ENCODE measurements around the gene SLC38A2.

Gene SLC38A2

DNA sequence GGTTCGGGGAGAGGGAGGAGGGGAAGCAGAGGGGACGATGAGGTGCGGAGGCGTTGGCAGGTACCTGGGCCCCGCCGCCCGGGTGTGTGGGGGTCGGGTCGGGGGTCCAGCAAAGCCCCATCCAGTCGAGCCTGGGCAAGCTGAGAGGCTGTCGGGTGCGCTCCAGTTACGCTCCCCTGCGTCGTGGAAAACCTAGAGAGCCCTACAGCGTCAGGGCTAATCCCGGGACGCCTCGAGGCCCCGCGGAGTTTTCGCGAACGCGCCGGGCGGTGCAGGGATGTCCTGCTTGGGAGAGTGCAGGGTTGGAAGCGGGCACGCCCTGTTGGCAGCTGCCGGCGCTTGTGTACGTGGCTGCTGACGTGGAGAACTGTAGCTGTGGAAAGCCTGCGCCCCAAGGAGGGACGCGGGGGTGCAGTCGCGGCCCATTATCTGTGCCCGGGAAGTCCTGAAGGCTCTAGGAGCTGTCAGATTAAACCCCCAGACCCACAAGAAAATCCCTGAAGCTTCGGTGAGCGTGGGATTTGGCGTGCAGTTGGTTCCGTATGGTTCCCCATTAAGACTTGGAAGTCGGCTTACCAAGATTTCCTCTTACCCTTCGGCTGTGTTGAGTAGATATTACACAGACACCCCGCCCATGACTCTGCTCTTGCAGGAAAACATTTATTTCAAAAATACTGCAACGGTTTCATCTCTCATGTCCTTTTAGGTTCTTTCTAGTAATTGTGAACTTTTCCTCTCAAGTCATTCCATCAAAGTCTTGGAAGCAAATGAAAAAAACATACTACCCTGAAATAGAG is 11.3 kb upstream of the SLC38A2 start (continued):
- TF ChIP-seq, protein P1, sequence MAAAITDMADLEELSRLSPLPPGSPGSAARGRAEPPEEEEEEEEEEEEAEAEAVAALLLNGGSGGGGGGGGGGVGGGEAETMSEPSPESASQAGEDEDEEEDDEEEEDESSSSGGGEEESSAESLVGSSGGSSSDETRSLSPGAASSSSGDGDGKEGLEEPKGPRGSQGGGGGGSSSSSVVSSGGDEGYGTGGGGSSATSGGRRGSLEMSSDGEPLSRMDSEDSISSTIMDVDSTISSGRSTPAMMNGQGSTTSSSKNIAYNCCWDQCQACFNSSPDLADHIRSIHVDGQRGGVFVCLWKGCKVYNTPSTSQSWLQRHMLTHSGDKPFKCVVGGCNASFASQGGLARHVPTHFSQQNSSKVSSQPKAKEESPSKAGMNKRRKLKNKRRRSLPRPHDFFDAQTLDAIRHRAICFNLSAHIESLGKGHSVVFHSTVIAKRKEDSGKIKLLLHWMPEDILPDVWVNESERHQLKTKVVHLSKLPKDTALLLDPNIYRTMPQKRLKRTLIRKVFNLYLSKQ (tag by site-specific recombination; IDR thresholded peaks at IDR 0.05; ENCODE audit: borderline replicate concordance), result 0 out of 2 replicates have a peak, but pooled peaks have one; percentile 39
- TF ChIP-seq ZFP69B (tag by site-specific recombination; IDR thresholded peaks at IDR 0.05) (peak; percentile 81), TCF7L2 (IDR thresholded peaks at IDR 0.05; ENCODE audit: borderline replicate concordance, low read depth, low read length) (no peak), ZNF335 (tag by site-specific recombination; conservative IDR thresholded peaks at IDR 0.05) (peak; percentile 91), KLF10 (tag by site-specific recombination; IDR thresholded peaks at IDR 0.05) (peak; percentile 5), KLF7 (tag by site-specific recombination; IDR thresholded peaks at IDR 0.05; ENCODE audit: borderline replicate concordance) (0 out of 2 replicates have a peak, but pooled peaks have one; percentile 48), ZNF394 (tag by site-specific recombination; IDR thresholded peaks at IDR 0.05; ENCODE audit: borderline replicate concordance) (peak; percentile 60; the same call in 1 of the 2 replicates), GLI2 (tag by site-specific recombination; IDR thresholded peaks at IDR 0.05; ENCODE audit: borderline replicate concordance, low read depth) (no peak), ZNF768 (tag by site-specific recombination; IDR thresholded peaks at IDR 0.05) (no peak), FEZF1 (tag by site-specific recombination; IDR thresholded peaks at IDR 0.05) (no peak), ZNF366 (tag by site-specific recombination; conservative IDR thresholded peaks at IDR 0.05) (no peak; the same call in 1 of the 2 replicates), ZNF600 (tag by site-specific recombination; IDR thresholded peaks at IDR 0.05) (no peak), ZNF707 (tag by site-specific recombination; IDR thresholded peaks at IDR 0.05) (no peak), ZBTB21 (tag by site-specific recombination; IDR thresholded peaks at IDR 0.05) (0 out of 2 replicates have a peak, but pooled peaks have one; percentile 31), ZNF174 (tag by site-specific recombination; IDR thresholded peaks at IDR 0.05) (no peak), ZNF311 (tag by site-specific recombination; IDR thresholded peaks at IDR 0.05; ENCODE audit: borderline replicate concordance) (no peak), ZNF274 (IDR thresholded peaks at IDR 0.05; ENCODE audit: low read length) (no peak), ZNF274 (tag by site-specific recombination; IDR thresholded peaks at IDR 0.05; ENCODE audit: borderline replicate concordance) (no peak), ZNF324 (tag by site-specific recombination; IDR thresholded peaks at IDR 0.05) (peak; percentile 24; the same call in 1 of the 2 replicates), KLF16 (tag by site-specific recombination; IDR thresholded peaks at IDR 0.05) (peak; percentile 73; the same call in 1 of the 2 replicates), ZBTB48 (tag by site-specific recombination; IDR thresholded peaks at IDR 0.05) (peak; percentile 88), ZNF501 (tag by site-specific recombination; IDR thresholded peaks at IDR 0.05) (peak; percentile 98), ZNF830 (tag by site-specific recombination; IDR thresholded peaks at IDR 0.05; ENCODE audit: low read depth) (no peak)
- TF ChIP-seq, protein P2, sequence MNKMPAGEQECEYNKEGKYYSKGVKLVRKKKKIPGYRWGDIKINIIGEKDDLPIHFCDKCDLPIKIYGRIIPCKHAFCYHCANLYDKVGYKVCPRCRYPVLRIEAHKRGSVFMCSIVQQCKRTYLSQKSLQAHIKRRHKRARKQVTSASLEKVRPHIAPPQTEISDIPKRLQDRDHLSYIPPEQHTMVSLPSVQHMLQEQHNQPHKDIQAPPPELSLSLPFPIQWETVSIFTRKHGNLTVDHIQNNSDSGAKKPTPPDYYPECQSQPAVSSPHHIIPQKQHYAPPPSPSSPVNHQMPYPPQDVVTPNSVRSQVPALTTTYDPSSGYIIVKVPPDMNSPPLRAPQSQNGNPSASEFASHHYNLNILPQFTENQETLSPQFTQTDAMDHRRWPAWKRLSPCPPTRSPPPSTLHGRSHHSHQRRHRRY (tag by site-specific recombination; IDR thresholded peaks at IDR 0.05), result no peak
- TF ChIP-seq, protein P3, sequence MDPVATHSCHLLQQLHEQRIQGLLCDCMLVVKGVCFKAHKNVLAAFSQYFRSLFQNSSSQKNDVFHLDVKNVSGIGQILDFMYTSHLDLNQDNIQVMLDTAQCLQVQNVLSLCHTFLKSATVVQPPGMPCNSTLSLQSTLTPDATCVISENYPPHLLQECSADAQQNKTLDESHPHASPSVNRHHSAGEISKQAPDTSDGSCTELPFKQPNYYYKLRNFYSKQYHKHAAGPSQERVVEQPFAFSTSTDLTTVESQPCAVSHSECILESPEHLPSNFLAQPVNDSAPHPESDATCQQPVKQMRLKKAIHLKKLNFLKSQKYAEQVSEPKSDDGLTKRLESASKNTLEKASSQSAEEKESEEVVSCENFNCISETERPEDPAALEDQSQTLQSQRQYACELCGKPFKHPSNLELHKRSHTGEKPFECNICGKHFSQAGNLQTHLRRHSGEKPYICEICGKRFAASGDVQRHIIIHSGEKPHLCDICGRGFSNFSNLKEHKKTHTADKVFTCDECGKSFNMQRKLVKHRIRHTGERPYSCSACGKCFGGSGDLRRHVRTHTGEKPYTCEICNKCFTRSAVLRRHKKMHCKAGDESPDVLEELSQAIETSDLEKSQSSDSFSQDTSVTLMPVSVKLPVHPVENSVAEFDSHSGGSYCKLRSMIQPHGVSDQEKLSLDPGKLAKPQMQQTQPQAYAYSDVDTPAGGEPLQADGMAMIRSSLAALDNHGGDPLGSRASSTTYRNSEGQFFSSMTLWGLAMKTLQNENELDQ (tag by site-specific recombination; IDR thresholded peaks at IDR 0.05; ENCODE audit: low read depth), result no peak
- TF ChIP-seq, protein P4, sequence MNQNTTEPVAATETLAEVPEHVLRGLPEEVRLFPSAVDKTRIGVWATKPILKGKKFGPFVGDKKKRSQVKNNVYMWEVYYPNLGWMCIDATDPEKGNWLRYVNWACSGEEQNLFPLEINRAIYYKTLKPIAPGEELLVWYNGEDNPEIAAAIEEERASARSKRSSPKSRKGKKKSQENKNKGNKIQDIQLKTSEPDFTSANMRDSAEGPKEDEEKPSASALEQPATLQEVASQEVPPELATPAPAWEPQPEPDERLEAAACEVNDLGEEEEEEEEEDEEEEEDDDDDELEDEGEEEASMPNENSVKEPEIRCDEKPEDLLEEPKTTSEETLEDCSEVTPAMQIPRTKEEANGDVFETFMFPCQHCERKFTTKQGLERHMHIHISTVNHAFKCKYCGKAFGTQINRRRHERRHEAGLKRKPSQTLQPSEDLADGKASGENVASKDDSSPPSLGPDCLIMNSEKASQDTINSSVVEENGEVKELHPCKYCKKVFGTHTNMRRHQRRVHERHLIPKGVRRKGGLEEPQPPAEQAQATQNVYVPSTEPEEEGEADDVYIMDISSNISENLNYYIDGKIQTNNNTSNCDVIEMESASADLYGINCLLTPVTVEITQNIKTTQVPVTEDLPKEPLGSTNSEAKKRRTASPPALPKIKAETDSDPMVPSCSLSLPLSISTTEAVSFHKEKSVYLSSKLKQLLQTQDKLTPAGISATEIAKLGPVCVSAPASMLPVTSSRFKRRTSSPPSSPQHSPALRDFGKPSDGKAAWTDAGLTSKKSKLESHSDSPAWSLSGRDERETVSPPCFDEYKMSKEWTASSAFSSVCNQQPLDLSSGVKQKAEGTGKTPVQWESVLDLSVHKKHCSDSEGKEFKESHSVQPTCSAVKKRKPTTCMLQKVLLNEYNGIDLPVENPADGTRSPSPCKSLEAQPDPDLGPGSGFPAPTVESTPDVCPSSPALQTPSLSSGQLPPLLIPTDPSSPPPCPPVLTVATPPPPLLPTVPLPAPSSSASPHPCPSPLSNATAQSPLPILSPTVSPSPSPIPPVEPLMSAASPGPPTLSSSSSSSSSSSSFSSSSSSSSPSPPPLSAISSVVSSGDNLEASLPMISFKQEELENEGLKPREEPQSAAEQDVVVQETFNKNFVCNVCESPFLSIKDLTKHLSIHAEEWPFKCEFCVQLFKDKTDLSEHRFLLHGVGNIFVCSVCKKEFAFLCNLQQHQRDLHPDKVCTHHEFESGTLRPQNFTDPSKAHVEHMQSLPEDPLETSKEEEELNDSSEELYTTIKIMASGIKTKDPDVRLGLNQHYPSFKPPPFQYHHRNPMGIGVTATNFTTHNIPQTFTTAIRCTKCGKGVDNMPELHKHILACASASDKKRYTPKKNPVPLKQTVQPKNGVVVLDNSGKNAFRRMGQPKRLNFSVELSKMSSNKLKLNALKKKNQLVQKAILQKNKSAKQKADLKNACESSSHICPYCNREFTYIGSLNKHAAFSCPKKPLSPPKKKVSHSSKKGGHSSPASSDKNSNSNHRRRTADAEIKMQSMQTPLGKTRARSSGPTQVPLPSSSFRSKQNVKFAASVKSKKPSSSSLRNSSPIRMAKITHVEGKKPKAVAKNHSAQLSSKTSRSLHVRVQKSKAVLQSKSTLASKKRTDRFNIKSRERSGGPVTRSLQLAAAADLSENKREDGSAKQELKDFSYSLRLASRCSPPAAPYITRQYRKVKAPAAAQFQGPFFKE (tag by site-specific recombination; IDR thresholded peaks at IDR 0.05; ENCODE audit: borderline replicate concordance), result no peak
- TF ChIP-seq, protein P5, sequence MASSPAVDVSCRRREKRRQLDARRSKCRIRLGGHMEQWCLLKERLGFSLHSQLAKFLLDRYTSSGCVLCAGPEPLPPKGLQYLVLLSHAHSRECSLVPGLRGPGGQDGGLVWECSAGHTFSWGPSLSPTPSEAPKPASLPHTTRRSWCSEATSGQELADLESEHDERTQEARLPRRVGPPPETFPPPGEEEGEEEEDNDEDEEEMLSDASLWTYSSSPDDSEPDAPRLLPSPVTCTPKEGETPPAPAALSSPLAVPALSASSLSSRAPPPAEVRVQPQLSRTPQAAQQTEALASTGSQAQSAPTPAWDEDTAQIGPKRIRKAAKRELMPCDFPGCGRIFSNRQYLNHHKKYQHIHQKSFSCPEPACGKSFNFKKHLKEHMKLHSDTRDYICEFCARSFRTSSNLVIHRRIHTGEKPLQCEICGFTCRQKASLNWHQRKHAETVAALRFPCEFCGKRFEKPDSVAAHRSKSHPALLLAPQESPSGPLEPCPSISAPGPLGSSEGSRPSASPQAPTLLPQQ (tag by site-specific recombination; IDR thresholded peaks at IDR 0.05), result peak; percentile 89
